ENCODE results near the gene PIM3.

Gene PIM3

GRCh38 chr22:49958931-49959781 lies 1.4 kb upstream of the PIM3 start:
- DNase-seq (ENCODE audit: low read depth, low spot score): no peak
- in situ Hi-C loops (cut with HindIII; ENCODE audit: low sequenced_read_pairs): no loop called here
- TF ChIP-seq CTCF (IDR thresholded peaks at IDR 0.05; ENCODE audit: low read depth, low read length): no peak
- peak overlapping the region; percentile 63 for H3K4me3 ChIP-seq (ENCODE audit: low read depth, low read length)

GRCh38 chr22:49959782-49960158 lies 802 bp upstream of the PIM3 start:
- peak overlapping the region; percentile 63 for H3K4me3 ChIP-seq (ENCODE audit: low read depth, low read length)
- in situ Hi-C loops (cut with HindIII; ENCODE audit: low sequenced_read_pairs): no loop called here
- no peak for TF ChIP-seq CTCF (IDR thresholded peaks at IDR 0.05; ENCODE audit: low read depth, low read length)
- no peak for DNase-seq (ENCODE audit: low read depth, low spot score)

- no peak for TF ChIP-seq CTCF (IDR thresholded peaks at IDR 0.05; ENCODE audit: low read depth, low read length)
- in situ Hi-C loops (cut with HindIII; ENCODE audit: low sequenced_read_pairs): no loop called here
- peak; percentile 25 for DNase-seq (ENCODE audit: low read depth, low spot score)
Observed at GRCh38 chr22:49961005-49961600, 531 bp downstream of the PIM3 start.

GRCh38 chr22:49961601-49962011 lies 1.0 kb downstream of the PIM3 start:
- peak; percentile 42 for DNase-seq (ENCODE audit: low read depth, low spot score)
- no peak for TF ChIP-seq CTCF (IDR thresholded peaks at IDR 0.05; ENCODE audit: low read depth, low read length)
- H3K4me3 ChIP-seq (ENCODE audit: low read depth, low read length): peak overlapping the region; percentile 63
- in situ Hi-C loops (cut with HindIII; ENCODE audit: low sequenced_read_pairs): no loop called here

More at GRCh38 chr22:49961005-49961600, 531 bp downstream of the PIM3 start:
- peak overlapping the region; percentile 63 for H3K4me3 ChIP-seq (ENCODE audit: low read depth, low read length)

- H3K4me3 ChIP-seq (ENCODE audit: low read depth, low read length): peak overlapping the region; percentile 63
- peak; percentile 96 for DNase-seq (ENCODE audit: low read depth, low spot score)
- in situ Hi-C loops (cut with HindIII; ENCODE audit: low sequenced_read_pairs): no loop called here
- TF ChIP-seq CTCF (IDR thresholded peaks at IDR 0.05; ENCODE audit: low read depth, low read length): no peak
Observed at GRCh38 chr22:49962012-49962750, 1.6 kb downstream of the PIM3 start.

- in situ Hi-C loops (cut with HindIII; ENCODE audit: low sequenced_read_pairs): no loop called here
- no peak for TF ChIP-seq CTCF (IDR thresholded peaks at IDR 0.05; ENCODE audit: low read depth, low read length)
- no peak for DNase-seq (ENCODE audit: low read depth, low spot score)
- peak overlapping the region; percentile 63 for H3K4me3 ChIP-seq (ENCODE audit: low read depth, low read length)
Observed at GRCh38 chr22:49962751-49963646, 2.4 kb downstream of the PIM3 start.
